Ishikawa (cell line): ENCODE data around the gene ATP2A2.

ENCODE experiments used
- CREB1 ChIP-seq: IDR thresholded peaks from 2 replicates; pipeline ENCODE4 v1.6.1; 2012; ENCODE audit warnings: low read depth
- YY1 ChIP-seq: IDR thresholded peaks from 2 replicates; pipeline ENCODE4 v1.6.1; 2012; ENCODE audit warnings: low read depth
- ZBTB7A ChIP-seq: IDR thresholded peaks from 2 replicates; pipeline ENCODE4 v1.6.1; 2012; ENCODE audit warnings: low read depth

- TF ChIP-seq ZBTB7A (no peak), YY1 (no peak), CREB1 (no peak)
Measured at GRCh38 chr12:110354172-110354780, 73.2 kb downstream of the ATP2A2 start.
